ENCODE data around the gene MCAT. TPM values are rescaled to one million over a fixed set of nuclear protein-coding genes. Genes with fewer than 3 reads are reported as not detected.

The MCAT gene, protein sequence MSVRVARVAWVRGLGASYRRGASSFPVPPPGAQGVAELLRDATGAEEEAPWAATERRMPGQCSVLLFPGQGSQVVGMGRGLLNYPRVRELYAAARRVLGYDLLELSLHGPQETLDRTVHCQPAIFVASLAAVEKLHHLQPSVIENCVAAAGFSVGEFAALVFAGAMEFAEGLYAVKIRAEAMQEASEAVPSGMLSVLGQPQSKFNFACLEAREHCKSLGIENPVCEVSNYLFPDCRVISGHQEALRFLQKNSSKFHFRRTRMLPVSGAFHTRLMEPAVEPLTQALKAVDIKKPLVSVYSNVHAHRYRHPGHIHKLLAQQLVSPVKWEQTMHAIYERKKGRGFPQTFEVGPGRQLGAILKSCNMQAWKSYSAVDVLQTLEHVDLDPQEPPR
- total RNA-seq (2014; rRNA removed; shearing (Covaris generic)) = 17.5 and 21.6 TPM in 2 replicates

GRCh38 chr22:43142880-43143562 is at the start of gene MCAT:
Gene MCAT (minus strand): TSS chr22:43143398. CDS start chr22:43143348, 50 bp downstream.
- peak; percentile 74 for DNase-seq (ENCODE audit: low read depth)

DNA sequence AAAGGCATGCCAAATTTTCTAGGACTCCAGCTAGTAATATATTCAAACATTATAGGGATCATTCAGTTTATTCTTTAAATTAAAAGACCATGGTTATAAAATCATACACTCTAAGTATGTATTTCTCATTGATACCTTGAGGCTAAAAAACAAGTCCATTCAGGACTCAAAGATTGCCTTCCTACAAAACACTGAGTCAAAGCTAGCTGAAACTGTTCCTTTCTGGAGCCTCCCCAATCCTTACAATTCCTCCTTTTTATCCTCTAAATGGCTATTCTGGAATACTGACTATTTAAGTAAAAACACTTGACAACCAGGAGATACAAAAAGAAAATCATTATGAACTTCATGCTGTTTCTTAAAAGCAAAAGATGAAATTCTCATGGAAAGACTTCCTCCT is 48.6 kb upstream of the MCAT start:
- no peak for DNase-seq (ENCODE audit: low read depth)

GRCh38 chr22:43188829-43189545 is 45.8 kb upstream of the MCAT start:
- no peak for DNase-seq (ENCODE audit: low read depth)

DNA sequence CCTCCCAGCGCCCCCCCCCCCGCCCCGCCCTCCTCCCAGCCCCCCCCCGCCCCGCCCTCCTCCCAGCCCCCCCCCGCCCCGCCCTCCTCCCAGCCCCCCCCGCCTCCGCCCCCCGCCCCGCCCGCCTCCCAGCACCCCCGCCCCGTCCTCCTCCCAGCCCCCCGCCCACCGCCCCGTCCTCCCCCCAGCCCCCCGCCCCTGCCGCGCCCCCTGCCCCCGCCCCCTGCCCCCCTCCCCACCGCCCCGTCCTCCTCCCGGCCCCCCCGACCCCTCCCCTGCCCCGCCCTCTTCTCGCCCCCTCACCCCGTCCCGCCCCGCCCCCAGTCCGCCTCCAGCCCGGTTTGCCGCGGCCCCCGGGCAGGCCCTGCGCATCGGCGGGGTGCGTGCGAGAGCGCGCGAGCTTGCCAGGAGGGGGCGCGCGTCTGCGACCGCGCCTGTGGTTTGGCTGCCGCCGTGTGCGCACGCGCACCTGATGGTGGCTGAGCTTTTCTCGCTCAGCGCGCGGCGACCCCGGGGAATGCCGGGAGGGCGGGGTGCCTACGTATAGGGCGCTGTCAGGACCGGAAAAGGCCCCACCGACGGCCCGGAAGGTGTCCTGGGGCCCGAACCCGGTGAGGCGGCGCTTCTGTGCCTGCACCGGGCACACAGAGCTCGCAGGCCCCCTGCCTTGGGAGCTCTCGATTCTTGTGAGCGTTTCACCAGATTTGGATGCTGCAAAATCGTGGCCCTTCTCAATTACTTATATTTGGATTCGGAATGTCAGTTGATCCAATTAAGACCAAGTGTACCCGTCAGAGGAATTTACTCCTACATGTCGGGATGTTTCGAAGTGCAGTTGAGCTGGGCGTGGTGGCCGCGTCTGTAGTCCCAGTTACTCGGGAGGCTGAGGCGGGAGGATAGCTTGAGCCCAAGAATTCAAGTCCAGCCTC is 44.2 kb upstream of the MCAT start:
- DNase-seq (ENCODE audit: low read depth) = peak; percentile 90

DNA sequence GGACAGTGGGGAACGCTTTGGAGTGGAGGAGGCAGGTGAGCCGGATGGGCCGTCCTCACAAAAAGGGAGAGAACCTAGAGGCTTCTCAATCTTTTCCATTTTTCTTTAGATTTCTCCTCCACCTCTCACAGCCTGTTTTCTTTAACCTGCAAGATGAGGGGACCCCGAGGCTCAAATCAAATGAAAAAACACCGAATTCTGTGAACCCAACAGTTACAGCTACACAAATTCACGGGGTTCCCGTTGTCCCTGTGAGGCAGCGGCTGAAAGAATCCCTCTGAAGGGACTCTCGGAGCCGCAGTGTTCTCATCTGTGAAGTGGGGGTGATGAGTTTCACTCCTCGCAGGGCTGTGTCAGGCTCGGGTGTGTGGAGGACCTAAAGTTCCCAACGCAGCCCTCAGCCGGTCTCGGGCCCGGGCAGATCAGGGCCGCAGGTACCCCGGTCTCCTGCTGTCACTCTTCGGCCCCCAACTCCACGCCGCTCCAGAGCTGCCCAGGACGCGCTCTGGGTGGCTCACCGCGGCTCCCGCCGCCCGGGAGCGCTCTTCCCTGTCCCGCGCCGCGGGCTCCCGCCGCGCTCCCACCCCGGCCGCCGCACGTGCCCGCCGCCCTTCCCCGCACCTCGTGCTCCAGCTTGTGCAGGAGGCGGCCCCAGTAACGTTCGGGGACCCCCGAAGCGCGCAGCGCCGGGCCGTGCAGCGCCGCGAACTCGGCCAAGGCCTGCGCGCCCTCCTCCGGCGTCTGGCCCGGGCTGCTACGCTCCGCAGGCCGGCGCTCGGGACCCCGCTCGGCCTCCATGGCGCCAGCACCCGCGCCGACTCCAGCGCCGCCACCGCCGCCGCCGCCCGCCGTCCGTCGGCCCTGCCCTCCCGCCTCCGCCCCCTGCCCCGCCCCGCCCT is 43.3 kb upstream of the MCAT start, which contains the start of gene TTLL12:
Gene TTLL12, minus strand, starts transcription at position 863 of the 899 bp plus-strand sequence. Its CDS starts 65 bp downstream, at position 798.
- DNase-seq (ENCODE audit: low read depth) = peak; percentile 36

DNA sequence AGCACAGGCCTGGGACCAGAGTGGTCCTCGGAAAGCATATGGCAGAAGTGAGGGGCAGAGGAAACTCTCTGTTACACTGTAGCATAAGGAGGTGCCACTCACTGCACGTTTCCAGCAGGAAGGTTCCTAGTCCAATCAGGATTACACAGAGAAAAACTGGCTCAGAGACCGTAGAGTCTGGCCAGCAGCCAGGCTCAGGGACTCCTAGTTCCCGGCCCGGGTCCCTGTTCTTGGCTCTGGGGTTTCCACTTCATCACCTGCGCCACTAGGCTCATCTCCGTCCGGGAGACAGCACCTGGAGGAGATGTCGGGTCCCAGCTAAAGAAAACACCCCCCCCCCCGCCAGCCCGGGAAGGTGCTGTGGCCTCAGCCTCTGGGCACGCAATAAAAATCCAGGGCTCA is 42.7 kb upstream of the MCAT start:
- peak; percentile 22 for DNase-seq (ENCODE audit: low read depth)

GRCh38 chr22:43183496-43184277 is 40.5 kb upstream of the MCAT start:
- peak; percentile 17 for DNase-seq (ENCODE audit: low read depth)

- DNase-seq (ENCODE audit: low read depth) = no peak
Measured at GRCh38 chr22:43182726-43183125, 39.5 kb upstream of the MCAT start.

- DNase-seq (ENCODE audit: low read depth) = no peak
Measured at GRCh38 chr22:43182118-43182517, 38.9 kb upstream of the MCAT start.

DNA sequence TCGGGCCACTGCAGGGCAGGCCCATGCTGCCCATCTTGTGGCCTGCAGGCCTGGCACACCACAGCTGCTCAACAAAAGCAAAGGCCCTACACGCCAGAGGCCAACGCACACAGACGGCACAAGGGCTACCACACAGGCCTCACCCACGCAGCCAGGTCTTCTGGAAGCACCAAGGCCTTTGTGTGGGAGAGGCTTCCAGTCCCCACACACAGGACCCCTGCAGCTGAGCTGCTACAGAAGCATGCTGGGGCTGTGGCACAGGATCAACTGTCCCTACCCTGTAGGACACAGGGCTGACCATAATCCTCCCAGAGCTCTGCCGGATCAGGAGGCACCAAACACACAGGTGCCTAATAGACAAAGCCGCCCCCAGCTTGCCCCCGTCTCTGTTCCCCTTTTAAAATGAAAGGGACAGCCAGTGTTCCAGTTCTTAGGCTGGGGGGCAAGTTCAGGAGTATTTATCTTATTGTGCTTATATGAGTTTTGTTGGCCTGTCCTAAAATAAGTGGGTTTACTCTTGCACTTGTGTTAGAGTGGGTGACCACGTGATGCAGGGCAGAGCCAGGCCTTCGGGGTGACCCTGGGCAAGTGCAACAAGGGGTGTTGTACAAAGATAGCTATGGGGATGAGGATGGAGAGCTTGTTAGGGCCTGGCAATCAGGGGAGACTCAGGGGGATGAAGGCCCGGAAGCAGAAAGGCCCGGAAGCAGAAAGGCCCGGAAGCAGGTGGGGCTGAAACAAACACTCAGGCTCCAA is 38.3 kb upstream of the MCAT start:
- no peak for DNase-seq (ENCODE audit: low read depth)

GRCh38 chr22:43180670-43181069 is 37.5 kb upstream of the MCAT start:
- DNase-seq (ENCODE audit: low read depth) = no peak

GRCh38 chr22:43179911-43180195 is 36.7 kb upstream of the MCAT start:
- DNase-seq (ENCODE audit: low read depth) = no peak

- no peak for DNase-seq (ENCODE audit: low read depth)
Measured at GRCh38 chr22:43179146-43179910, 36.1 kb upstream of the MCAT start.

DNA sequence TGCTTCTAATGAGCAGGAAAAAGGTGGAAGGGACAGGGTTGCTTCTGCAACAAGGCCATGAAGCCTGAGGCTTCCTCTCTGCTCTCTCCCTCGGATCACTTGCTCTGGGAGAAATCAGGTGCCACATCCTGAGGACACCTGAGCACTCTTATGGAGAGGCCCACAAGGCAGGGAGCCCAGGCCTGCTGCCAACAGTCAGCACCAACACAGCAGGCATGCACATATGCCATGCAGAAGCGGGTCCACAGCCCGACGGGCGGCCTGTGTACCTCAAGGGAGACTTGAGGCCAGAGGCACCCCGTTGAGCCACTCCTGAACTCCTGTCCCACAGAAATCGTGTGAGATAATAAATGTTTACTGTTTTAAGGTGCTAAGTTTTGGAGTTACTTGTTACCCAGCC is 34.3 kb upstream of the MCAT start:
- DNase-seq (ENCODE audit: low read depth) = no peak

DNA sequence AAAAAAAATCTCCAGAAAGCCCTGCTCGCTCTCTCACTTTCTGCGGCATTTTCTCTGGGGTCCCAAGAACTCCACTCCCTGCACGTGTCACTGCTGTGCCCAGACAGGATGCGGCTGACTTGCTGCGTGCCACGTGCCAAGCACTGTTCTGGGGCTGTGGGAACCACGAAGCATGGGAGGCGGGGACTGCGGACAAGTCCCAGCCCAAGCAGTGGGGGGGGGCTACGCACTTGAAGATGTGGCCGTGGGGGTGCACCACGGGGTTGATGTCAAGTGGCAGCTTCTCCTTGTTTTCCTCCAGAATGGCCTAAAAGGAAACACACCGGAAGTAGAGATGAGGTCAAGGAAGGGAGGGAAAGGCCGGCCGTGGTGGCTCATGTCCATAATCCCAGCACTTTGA is 32.9 kb upstream of the MCAT start:
- no peak for DNase-seq (ENCODE audit: low read depth)

DNA sequence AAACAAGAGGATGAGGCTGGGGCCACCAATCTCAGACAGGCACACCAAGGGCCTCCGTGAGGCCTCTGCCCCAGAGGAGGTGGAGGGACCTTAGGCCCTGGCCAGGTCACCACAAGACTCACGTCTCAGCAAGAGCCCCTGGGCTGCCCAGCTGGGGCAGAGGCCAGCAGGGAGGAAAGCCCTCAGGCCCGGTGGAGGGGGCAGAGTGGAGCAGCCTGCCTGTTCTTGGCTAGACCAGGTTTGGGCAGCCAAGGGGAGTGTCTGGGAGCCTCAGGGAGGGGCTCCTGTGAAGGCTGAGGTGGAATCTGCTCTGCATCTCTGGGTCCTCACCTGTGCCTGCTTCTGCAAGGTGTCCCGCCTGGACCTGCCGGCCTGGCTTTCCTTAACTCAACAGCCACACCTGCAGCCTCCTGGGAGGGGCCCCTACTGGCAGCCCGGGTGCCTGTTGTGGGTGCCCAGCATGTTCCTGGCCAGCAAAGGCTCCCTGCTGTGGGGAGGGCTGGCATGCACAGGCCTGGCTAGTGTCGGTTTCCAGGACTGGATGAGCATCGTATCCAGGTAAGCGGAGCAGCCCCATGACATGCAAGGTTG is 31.8 kb upstream of the MCAT start:
- no peak for DNase-seq (ENCODE audit: low read depth)

GRCh38 chr22:43173976-43174720 is 30.9 kb upstream of the MCAT start:
- no peak for DNase-seq (ENCODE audit: low read depth)
